Measurements from ENCODE around the gene WASHC1.
"Not testable (repeated sequence)": the region's sequence is repeated elsewhere in the genome, so short reads cannot be mapped to it uniquely, and the experiment has no call there.

The WASHC1 gene, protein sequence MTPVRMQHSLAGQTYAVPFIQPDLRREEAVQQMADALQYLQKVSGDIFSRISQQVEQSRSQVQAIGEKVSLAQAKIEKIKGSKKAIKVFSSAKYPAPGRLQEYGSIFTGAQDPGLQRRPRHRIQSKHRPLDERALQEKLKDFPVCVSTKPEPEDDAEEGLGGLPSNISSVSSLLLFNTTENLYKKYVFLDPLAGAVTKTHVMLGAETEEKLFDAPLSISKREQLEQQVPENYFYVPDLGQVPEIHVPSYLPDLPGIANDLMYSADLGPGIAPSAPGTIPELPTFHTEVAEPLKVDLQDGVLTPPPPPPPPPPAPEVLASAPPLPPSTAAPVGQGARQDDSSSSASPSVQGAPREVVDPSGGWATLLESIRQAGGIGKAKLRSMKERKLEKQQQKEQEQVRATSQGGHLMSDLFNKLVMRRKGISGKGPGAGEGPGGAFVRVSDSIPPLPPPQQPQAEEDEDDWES

GRCh38 chr9:29356-29755 is at the start of gene WASHC1:
Gene WASHC1, minus strand, starts transcription at chr9:29456. Its CDS starts 4,457 bp downstream, at chr9:24999.
- H3K9me3 Mint-ChIP-seq; H3K27me3 Mint-ChIP-seq (ENCODE audit: low read depth); H3K27ac Mint-ChIP-seq; H3K36me3 Mint-ChIP-seq (ENCODE audit: low read depth); H3K4me1 Mint-ChIP-seq: not testable (repeated sequence)
- H3K4me3 Mint-ChIP-seq = peak within 1 kb of the TSS in 1 of 3 experiments; percentile 13

DNA sequence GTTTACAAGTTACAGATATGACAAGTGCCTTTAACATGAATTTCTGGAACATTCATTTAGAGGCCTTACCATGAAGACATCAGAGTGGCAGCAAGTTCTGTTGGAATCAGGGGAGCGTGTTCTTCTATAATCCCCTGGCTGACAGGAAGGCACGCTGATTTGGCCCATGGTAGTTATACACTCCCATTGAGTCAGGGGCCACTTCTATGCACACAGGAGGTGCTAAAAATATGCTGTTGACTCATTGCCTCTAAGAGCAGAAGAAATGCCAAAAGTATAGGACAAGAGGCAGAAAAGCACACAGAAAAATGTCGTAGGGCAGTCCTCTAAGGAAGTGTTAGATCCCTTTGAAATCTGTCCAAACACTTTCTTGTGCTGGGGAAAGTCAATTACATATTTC is 49.1 kb upstream of the WASHC1 start:
- peaks cover 10% of the 10 kb centered on the region for H3K27me3 Mint-ChIP-seq (ENCODE audit: low read depth)
- not testable (repeated sequence) for H3K4me1 Mint-ChIP-seq; H3K9me3 Mint-ChIP-seq; H3K27ac Mint-ChIP-seq; H3K36me3 Mint-ChIP-seq (ENCODE audit: low read depth); H3K4me3 Mint-ChIP-seq

DNA sequence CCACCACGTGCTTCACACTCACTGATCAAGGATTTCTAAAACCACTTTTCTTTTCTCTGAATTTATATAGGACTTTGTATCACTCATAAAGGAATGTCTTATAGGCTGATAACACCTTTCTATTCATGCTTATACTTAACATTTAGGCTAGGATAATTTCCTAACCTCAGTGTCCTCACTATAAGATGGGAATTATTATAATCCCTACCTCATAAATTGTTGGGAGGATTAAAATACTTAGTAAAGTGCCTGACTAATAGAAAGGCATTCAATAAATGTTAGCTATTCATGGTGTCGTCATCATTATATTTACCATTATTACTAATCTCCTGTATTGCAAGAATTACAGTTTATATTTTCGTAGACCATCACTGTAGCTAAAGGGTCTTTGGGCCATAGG is 47.1 kb upstream of the WASHC1 start:
- not testable (repeated sequence) for H3K4me3 Mint-ChIP-seq; H3K36me3 Mint-ChIP-seq (ENCODE audit: low read depth)

DNA sequence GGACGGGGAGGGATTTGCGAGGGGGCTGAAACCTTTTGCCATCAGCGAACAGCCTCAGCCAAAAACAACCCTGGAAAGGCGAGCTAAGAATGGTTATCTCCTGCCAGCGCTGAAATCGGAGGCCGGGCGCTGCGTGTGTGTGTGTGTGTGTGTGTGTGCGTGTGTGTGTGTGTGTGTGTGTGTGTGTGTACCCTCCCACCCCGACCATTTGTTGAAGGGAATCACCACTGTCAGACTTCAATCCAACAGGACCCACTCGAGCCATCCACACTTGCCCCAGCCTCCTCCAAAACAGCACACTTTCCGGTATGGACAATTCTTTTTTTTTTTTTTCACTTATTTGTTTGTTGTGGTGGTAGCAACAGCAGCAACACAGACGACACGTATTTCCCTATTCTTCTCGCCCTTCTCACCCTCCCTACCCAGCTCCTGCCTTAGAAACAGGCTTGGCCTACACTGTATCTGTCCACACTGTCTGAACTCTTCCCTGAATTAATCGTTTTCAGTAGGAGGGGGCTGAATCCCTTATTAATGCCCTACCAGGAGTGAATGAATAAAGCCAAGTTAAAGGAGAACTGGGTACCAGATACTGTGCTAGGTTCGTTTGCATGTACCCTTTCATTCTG is 44.8 kb upstream of the WASHC1 start:
- not testable (repeated sequence) for H3K9me3 Mint-ChIP-seq; H3K36me3 Mint-ChIP-seq (ENCODE audit: low read depth); H3K4me1 Mint-ChIP-seq
- Mint-ChIP-seq H3K27me3 (ENCODE audit: low read depth) (peaks cover 16% of the 10 kb centered on the region), H3K4me3 (peak overlapping the region; percentile 83 to 90 (median 87)), H3K27ac (peak overlapping the region; percentile 97 to 98 (median 98))

More for the DNA sequence above, 47.1 kb upstream of the WASHC1 start:
- H3K27me3 Mint-ChIP-seq (ENCODE audit: low read depth) = peaks cover 16% of the 10 kb centered on the region
- H3K4me1 Mint-ChIP-seq, H3K9me3 Mint-ChIP-seq, H3K27ac Mint-ChIP-seq: not testable (repeated sequence)

GRCh38 chr9:73076-73899 is 44.0 kb upstream of the WASHC1 start:
- H3K4me1 Mint-ChIP-seq; H3K9me3 Mint-ChIP-seq; H3K36me3 Mint-ChIP-seq (ENCODE audit: low read depth): not testable (repeated sequence)
- Mint-ChIP-seq H3K4me3 (peak overlapping the region; percentile 83 to 90 (median 87)), H3K27ac (peak overlapping the region; percentile 97 to 99 (median 98)), H3K27me3 (ENCODE audit: low read depth) (peaks cover 16% of the 10 kb centered on the region)

- H3K27me3 Mint-ChIP-seq (ENCODE audit: low read depth); H3K9me3 Mint-ChIP-seq; H3K36me3 Mint-ChIP-seq (ENCODE audit: low read depth): not testable (repeated sequence)
- Mint-ChIP-seq H3K4me3 (peak overlapping the region in 2 of 3 experiments; percentile 41 to 58), H3K27ac (peak overlapping the region; percentile 94 to 97 (median 95)), H3K4me1 (peaks cover 15% of the 10 kb centered on the region)
These were observed 33.9 kb upstream of the WASHC1 start for GRCh38 chr9:63031-63629.

GRCh38 chr9:52678-53077 is 23.4 kb upstream of the WASHC1 start:
- not testable (repeated sequence) for H3K36me3 Mint-ChIP-seq (ENCODE audit: low read depth); H3K4me1 Mint-ChIP-seq; H3K4me3 Mint-ChIP-seq; H3K27me3 Mint-ChIP-seq (ENCODE audit: low read depth); H3K9me3 Mint-ChIP-seq
- peak overlapping the region in 1 of 3 experiments; percentile 45 for H3K27ac Mint-ChIP-seq

DNA sequence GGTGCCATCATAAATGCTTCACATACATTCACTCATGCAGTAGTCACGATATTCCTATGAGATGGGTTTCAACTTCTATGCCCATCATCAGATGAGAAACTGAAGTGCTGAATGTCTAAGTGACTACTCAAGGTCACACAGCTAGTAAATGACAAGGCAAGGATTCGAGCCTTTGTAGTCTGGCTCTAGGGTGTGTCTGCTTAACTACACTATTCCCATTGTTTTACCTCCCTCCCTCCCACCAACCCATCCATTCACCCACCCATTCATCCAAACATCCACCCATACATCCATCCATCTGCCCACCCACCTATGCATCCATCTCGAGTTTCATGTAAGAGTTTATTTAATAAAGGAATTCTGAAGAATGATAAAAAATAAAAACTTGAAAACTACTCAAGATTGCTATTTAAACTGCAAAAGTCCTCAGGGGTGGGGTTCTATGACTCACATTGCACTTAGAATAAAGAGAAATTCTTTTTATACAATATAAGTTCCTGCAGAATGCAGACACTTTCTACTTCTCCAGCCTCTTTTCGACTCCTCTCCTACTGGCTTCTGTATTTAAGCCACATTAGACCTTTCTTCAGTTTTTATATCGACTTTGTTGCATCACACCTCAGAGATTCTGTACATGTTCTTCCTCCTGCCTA is 19.1 kb upstream of the WASHC1 start:
- not testable (repeated sequence) for H3K9me3 Mint-ChIP-seq; H3K27ac Mint-ChIP-seq; H3K4me1 Mint-ChIP-seq; H3K27me3 Mint-ChIP-seq (ENCODE audit: low read depth); H3K36me3 Mint-ChIP-seq (ENCODE audit: low read depth); H3K4me3 Mint-ChIP-seq

- not testable (repeated sequence) for H3K4me3 Mint-ChIP-seq; H3K27ac Mint-ChIP-seq; H3K4me1 Mint-ChIP-seq; H3K36me3 Mint-ChIP-seq (ENCODE audit: low read depth); H3K9me3 Mint-ChIP-seq; H3K27me3 Mint-ChIP-seq (ENCODE audit: low read depth)
These were observed 17.5 kb upstream of the WASHC1 start for GRCh38 chr9:46639-47271.

- not testable (repeated sequence) for H3K27me3 Mint-ChIP-seq (ENCODE audit: low read depth); H3K4me3 Mint-ChIP-seq
These were observed 16.9 kb upstream of the WASHC1 start for GRCh38 chr9:46164-46563.

DNA sequence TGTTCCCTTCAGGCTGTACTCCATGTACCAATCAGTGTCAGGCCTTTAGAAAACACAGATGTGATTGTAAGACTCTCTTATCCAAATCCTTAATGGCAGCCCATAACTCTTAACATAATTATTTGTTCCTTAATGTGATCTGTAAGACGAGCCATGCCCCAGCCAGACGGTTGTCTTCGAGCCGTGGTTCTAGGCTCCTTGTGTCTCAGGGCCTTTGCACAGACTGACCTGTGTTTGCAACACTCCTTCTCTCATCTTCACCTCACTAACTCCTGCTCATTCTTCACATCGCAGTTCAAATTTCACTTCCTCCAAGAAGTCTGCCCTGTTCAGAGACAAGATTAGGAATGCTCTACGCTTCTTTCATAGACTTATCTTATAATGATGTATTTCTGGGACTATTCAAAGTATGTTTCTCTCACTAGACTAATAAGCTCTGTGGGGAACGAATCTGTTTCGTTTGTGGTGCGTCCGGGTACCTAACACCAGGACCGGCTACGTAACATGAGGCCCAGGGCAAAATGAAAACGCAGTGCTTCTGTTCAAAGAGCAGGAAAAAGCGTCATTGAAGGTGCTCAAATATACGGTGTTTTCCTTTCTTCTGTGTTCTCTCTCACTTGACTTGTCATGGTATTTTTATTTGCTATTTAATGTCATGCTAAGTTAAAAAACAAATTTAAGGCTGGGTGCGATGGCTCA is 16.1 kb upstream of the WASHC1 start:
- not testable (repeated sequence) for H3K27ac Mint-ChIP-seq; H3K27me3 Mint-ChIP-seq (ENCODE audit: low read depth); H3K9me3 Mint-ChIP-seq; H3K4me1 Mint-ChIP-seq; H3K4me3 Mint-ChIP-seq; H3K36me3 Mint-ChIP-seq (ENCODE audit: low read depth)

More at GRCh38 chr9:46164-46563, 16.9 kb upstream of the WASHC1 start:
- not testable (repeated sequence) for H3K9me3 Mint-ChIP-seq; H3K4me1 Mint-ChIP-seq; H3K27ac Mint-ChIP-seq; H3K36me3 Mint-ChIP-seq (ENCODE audit: low read depth)

DNA sequence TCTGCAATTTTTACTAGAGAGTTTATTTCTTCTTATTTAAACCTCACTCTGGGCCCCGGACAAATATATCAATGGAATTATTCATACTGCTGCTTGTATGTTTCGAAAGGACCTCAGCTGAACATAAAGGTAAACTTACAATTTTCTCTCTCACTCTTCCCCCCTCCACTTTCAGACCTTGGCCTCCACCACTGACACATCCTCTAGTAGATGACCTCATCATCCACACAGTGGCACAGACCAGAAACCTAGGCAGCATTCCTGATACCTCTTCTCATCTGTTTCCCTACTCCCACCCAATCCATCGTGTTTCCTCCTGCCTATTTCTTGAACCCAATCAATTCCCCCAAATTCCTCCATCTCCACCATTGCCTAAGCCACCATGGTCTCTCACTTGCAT is 15.2 kb upstream of the WASHC1 start:
- H3K9me3 Mint-ChIP-seq; H3K4me1 Mint-ChIP-seq; H3K27ac Mint-ChIP-seq; H3K4me3 Mint-ChIP-seq; H3K36me3 Mint-ChIP-seq (ENCODE audit: low read depth); H3K27me3 Mint-ChIP-seq (ENCODE audit: low read depth): not testable (repeated sequence)

DNA sequence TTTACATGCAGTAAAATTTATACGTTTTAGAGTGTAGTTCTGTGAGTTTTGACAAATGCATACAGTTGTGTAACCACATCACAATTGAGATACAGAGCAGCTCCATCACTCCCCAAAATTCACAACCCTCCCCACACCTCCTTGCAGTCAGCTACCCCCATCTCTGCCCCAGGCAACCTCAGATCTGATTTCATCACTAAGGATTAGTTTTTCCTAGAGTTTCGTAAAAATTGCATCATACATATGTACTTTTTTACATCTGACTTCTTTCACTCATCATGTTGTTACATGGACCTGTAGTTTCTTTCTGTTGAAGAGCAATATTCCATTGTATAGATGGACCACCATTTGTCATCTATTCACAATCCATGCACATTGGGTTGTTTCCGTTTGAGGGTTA is 14.4 kb upstream of the WASHC1 start:
- not testable (repeated sequence) for H3K4me1 Mint-ChIP-seq; H3K36me3 Mint-ChIP-seq (ENCODE audit: low read depth); H3K27ac Mint-ChIP-seq; H3K9me3 Mint-ChIP-seq; H3K4me3 Mint-ChIP-seq; H3K27me3 Mint-ChIP-seq (ENCODE audit: low read depth)

Measured in nephron (organoid).